ENCODE results near the gene AFF4.

AFF4 gene

DNA sequence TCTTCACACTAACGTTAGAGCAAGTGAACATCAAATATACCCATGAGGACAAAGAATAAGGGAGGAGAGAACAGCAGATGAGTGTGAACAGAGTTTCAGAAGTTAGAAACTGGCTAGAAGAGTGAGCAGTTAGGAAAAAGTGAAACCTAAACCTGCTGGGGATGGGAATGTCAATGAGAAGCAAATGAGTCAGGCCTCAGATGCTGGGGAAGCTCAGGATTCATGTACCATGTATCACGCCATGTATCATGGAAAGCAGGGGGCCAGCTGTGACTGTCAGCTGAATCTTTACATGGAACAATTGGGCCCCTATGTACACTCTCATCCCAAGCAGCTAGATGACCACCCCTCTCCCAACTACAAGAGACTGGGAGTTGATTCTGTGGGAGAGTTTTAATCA, 113.4 kb downstream of the AFF4 start:
- DNase-seq: no peak

DNA sequence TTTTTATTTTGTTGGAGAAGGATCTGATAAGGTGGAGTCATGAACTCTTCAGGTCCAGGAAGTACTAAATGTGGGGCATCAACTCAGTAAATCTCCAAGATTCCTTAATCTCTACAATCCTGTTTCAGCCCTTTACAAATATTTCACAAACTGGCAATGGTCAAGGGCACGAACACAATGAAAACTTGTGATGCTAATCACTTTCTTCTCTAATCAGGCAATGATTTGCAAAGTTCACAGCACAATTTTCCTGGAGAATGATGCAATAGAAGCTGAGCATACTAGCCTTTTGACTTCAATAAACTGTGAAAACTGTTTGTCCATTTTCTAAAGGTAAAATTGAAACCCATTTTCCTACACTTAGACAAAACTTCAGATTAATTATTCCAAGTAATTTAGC, 114.1 kb downstream of the AFF4 start:
- no peak for DNase-seq

DNA sequence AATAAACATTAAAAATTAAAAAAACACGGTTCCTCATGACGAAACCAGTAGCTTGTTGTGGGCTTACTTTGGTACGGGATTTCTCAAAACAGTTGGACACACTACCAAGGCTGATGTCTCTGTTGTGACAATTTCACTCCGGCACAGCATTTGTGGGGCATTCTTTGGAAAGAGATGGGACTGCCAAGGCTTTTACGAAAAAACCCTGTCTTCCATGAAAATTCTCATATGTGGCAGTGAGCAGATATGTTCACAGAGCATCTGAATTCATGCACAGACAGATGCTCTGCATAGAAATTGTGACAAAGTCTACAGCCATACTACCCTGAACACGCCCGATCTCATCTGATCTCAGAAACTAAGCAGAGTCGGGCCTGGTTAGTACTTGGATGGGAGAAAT, 115.2 kb downstream of the AFF4 start:
- DNase-seq: no peak

DNA sequence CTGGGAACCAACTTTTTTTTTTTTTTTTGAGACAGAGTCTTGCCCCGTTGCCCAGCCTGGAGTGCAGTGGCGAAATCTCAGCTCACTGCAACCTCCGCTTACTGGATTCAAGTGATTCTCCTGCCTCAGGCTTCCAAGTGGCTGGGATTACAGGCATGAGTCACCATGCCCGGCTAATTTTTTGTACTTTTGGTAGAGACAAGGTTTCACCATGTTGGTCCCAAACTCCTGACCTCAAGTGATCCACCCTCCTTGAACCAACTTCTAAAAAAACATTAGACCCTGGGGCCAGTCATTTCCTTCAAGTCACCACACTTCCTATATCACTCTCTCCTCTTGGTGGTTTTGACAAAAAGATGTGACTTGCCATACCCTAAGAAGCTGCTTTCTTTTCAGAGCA, 122.1 kb downstream of the AFF4 start:
- DNase-seq: no peak

DNA sequence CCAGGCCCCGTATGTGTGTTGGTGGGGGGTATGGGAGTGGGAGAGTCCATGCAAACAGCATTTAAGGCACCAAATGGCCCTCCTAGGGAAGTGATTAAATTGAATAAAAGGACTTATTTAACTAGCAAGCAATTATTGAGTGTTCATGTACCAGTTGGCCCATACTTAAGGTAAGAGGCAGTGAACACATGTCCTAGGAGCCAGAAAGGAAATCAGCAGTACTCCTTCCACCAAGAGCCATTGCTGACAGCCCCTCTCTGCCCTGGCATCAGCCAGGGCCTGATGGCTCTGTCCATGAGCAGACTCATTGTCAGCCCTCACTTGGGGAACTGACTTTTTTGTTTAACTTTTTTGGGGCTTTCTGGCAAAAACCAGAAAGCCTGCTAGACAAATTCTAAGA, 122.5 kb downstream of the AFF4 start:
- no peak for DNase-seq

DNA sequence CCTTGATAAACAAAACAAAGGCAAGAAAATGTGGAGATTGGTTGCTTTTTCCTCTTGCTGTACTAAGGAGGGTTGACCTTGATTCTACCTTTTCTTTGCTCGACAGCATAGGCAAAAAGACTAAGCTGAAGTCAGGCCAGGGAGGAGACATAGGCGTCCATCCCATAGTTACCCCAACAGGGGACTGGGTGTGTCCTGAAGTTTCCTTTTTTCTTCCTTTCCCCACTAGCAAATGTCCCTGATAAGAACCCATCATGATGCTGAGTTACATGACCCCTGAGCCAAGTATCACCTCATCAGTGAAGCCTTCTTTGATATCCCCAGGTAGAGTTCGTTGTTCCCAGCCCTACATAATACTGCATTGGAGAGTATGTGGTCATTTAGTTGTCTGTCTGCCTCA, 123.1 kb downstream of the AFF4 start:
- DNase-seq: no peak

DNA sequence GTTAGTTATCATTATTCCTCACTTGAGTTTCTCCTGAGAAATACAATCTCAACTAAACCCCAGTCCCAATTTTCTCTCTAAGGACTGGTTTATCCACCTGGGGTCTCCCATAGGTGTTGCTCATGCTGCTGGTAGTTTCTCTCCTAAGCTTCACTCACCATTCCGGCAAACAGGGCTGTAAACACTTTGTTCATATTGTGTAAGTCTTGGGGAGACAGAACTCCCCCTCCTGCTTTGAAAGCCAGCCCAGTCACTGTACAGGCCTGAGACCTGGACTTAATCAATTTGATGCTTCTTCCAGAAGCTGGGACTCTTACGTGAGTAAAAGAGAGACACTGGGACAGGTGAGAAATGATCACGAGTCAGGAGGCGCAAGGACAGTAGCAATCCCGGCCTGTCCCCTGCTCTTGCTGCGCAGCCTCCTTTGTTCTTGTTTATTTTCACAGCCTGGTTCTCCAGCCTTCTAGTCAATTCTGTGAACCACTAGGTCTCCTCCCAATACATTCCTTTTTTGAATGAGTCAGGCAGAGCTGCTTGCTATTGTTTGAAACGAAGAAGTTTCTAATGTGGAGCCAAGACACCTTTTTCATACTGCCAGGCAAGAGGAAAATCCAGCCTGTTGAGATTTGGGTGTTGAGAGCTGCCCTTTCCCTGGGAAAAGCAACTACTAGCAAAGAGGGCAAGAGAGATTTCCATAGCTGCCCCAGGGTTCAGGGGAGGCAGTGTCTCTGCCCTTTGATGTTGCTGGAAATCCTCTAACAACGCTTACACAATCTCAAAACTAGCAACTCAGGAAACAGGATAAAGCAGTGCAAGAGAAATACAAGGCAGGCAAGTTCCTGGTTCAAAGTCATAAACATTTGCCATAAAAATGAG, 123.8 kb downstream of the AFF4 start:
- no peak for DNase-seq

DNA sequence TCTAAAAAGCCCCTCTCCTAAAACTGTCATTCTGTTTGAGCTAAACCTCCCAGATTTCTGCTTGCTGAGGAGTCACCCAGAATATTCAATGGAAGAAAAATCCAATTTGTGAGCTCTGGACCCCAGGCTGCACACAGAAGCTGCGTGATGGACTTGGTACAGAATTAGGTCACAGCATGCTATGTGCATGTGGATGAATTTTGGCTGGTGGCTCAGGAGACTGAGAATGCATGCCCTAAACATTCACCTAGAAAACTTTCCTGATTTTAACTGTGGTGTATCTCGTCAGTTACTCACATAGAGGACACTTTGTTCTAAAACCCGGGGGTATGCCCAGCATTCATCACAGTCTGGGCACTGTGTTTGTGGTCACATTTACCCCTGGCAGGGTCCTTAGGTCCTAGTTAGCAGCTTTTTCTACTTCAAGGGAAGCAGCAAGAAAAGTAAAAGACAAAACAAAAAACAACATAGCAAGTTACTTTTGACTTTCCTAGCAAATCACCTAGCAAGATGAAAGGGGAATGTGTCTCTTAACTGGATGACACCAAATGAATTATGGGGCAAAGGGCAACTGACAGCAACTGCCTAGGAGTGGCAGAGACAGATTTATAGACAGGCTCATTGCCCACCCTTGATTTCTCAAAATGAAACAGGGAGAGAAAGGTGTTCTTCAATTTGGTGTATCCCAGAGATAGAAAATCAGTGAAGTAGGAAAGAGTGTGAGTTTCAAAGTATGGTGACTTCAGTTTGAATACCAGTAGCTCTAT, 124.7 kb downstream of the AFF4 start:
- no peak for DNase-seq

DNA sequence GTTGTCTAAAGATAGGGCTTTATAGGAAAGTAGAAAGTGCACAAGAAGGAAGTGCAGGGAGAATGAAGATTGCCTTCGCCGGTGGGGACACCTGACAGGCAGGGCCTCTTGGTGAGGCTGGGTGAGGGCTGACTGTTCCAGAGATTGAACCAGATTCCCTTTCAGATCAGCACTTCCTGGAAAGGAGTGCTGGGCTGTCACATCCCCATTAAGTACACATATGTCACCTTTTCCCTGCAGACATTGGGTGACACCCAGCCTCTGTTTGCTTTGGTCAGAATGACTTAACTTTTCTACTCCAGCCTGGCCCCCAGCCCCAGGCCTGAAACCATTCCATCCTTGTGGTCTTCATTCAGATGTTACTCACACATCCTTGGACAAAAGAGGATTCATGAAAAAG, 125.6 kb downstream of the AFF4 start:
- DNase-seq: no peak

DNA sequence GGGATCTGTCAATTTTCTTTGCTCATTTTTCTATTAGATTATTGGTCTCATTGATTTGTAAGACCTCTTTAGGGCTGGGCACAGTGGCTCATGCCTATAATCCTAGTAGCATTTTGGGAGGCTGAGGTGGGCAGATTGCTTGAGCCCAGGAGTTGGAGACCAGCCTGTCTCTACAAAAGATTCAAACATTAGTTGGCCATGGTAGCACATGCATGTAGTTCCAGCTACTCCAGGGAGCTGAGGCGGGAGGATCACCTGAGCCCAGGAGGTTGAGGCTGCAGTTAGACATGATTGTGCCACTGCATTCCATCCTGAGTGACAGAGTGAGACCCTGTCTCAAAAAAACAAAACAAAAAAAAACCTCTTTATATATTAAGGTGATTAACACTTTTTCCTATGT, 126.6 kb downstream of the AFF4 start:
- DNase-seq: no peak

DNA sequence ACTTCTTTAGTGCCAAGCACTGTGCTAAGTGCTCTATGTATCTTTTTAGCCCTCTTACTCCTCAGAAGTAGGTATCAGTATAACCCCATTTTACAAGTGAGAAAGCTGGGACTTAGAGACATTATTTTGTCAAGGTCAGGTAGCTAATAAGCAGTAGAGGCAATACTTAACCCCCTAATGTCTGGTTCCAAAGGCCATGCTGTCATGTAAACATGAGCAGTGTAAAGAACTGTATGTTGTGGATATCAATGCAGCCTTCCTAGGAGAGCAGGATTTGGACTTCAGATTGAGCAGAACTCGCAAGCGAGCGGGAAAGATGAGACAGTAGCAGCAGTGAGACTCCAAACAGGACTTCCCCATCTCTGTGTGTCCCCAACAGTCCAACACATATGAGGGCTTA, 129.4 kb downstream of the AFF4 start:
- DNase-seq: no peak

DNA sequence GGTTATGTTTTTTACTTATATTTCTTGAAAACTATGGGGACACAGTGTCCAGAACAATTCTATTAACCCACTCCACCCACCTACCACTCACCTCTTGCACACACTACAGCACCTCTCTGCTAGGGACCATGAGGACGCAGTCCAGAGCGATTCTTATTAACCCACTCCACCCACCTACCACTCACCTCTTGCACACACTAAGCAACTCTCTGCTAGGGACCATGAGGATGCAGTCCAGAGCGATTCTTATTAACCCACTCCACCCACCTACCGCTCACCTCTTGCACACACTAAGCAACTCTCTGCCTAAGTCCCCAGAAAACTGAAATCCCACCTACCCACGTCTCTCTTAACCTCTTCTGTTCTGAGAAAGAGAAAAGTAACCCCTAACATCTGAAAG, 130.8 kb downstream of the AFF4 start:
- DNase-seq: no peak

DNA sequence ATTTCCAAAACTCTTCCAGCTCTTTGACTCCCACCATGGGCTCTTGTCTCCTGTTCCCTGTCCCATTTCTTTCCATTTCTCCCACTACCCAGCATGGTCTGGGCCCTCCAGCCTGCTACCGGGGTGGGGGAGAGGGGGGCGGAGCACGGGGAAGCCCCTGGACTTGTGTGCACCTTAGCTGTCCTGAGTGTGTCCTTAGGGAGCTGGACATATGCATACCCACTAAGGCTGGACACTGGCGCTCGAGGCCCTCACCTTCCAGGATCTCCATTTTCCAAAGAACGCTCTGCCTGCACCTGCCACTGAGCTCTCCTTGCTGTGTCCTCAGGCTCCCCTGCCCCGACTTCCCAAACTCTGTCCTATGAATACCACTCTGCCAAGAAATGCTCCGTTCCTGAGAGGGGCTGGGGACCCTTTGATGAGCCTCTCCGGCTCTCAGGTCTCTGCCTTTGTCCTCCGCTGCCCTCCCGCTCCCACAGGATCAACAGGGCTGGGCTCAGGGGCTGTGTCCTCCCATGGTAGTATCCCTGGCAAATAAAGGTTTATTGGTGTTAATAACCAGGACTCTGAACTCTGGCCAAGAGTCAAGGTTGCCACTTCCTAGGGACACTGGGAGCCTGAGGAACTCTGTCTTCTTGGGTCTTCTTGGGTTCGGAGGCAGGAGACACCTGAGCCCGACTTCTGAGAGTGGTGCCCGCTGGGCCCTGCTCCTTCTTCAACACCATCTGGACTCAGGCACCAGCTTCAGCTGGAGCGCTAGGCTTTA, 132.2 kb downstream of the AFF4 start:
- DNase-seq: no peak

DNA sequence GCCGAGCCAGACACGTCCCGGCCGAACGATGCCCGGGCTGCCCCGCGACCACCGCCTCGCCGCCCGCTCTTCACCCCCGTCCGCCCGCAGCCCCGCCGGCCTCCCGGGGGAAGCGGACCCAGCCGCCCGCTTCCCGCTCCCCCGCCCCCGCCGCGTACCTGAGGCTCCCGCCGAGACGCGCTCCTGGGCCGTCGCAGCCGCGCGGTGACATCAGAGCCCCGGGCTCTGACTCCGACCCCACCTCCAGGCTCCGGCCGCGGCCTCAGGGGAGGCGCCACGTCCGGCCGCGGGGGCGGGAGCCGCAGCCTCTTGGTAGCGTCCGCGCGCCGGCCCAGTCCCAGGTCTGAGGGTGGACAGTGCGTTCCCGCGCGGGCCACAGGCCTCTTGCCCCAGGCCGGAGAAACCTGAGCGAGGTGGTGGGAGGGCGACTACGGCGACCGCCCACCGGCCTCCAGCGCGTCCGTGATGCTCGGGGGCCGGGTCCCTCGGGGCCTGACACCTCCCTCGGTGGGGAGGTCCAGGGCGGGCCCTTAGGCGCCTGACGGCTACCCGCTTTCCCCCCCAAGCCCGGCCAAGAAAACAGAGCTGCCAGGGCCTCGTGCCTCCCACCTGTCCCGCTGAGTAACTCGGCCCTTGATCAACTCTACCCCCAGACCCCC, 132.9 kb downstream of the AFF4 start, which contains the start of gene SHROOM1:
TSS of gene SHROOM1 (minus strand) at position 212 of the 659 bp plus-strand sequence. CDS start 4,507 bp downstream, outside the sequence.
- DNase-seq: no peak

DNA sequence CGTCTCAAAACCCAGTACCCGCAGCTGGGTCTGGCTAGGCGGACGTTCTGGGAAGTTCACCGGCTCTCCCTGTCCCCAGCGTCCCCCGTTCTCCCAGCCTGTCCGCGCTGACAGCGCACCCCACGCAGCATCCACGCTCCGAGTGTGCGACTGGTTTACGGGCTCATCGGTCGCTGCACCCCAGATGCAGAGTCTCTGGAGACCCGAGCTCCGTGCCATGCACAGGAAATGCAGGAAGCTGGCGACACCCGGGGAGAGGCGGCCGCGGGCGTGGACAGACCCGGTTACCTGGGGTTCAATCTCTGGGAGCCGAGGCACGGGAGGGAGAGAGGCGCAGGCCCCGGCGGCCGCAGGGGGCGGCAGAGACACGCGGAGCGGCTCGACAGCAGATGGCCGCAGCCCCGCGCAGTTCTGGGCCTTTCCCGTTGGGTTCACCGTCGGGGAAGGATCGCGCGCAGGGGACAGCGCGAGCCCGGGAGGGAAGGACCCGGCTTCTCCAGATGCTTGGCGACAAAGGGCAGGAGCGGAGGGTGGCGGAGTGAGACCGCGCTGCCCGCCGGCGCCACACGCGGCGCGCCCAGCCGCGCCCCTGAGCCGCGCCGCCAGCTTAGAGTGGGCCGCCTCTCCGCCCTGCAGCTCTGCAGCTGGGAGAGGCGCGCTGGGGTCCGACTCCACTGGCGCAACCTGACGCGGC, 133.5 kb downstream of the AFF4 start:
- DNase-seq: peak; percentile 39

DNA sequence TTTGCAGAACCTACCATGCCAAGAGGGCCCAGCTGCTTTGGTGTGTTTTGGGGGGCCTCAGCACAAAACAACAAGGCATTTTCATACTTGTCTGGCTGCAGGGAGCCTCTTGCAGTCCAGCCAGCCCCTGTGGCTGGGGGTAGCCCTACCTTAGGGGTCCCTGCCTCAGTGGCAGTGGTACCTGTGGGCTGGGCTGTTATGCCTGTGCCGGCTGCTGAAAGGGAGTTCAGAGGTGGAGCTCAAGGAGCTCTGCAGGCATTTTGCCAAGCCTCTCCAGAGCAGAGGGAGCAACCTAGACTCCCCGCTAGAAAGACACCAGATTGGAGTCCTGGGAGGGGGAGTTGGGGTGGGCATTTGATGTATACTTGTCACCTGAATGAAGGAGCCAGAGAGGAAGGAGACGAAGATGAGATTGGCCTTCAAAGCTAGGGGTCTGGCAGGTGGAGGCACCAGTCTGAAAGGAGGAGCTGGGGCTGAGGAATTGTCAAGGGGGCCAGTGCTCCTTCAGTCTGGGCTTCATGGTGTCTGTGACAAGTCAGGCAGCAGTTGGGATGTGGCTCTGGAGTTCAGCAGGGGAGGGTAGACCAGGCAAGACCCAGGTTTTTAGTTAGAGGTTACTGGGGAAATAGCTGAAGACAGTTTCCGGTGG, 134.5 kb downstream of the AFF4 start:
- DNase-seq: no peak

DNA sequence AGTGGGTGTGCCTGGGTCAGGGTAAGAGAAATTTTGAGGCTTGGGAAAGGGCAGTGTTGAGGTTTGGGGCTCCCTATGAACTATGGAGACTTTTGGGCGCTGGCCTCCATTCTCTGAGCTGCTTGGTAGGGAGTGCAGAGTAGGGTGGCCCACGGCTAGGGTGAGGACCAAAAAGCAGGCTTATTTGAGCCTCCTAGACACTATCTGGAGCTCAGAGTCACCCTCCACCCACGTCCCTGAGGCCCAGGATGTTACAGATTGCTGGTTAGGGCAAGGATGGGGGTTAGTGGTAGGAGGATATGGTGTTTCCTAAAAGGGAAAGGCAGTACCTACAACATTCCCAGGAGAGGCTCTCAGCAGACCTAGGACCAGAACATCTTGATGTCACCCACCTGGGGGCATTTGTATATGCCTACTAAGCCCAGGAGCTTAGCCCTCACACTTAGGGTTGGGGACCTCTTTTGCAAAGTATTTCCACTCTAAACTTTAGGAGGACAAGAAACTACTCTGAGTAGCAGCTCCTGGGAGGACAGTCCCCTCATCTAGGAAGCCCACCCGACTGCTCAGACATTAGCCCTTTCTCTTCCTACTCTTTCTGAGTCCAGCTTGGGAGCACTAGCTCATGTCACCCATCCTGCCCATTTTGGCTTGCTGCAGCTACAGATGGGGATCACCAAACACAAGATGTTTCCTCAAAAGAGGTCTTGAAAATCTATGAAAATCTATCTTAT, 135.3 kb downstream of the AFF4 start:
- no peak for DNase-seq

DNA sequence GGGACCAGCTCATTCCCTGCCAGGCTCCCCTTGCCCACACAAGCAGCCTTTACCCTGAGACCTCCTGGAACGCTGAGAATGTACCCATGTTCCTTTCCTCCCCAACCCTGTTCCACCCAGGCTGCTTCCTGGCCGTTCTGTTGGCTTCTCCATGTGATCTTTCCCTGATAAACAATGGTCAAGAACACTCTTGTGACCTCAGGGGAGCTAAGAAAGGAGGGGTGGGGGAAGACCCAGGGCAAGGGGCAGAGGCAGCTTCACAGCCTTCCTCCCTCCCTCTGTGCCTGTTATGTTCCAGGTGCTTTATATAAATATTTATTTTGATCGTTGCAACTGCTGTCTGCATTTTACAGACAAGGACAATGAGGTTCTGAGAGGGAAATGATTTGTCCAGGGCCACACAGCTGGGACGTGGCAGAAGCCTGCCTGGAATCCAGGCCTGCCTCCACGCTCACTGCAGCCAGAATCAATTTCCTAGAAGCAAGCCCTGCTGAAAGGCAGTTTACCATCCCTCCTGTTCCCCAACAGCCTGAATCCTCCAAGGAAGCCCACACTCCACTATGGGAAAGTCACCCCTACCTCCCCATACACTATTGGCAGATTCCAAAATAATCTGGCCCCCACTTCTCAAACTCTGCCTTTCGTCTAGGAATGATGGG, 136.9 kb downstream of the AFF4 start:
- no peak for DNase-seq

DNA sequence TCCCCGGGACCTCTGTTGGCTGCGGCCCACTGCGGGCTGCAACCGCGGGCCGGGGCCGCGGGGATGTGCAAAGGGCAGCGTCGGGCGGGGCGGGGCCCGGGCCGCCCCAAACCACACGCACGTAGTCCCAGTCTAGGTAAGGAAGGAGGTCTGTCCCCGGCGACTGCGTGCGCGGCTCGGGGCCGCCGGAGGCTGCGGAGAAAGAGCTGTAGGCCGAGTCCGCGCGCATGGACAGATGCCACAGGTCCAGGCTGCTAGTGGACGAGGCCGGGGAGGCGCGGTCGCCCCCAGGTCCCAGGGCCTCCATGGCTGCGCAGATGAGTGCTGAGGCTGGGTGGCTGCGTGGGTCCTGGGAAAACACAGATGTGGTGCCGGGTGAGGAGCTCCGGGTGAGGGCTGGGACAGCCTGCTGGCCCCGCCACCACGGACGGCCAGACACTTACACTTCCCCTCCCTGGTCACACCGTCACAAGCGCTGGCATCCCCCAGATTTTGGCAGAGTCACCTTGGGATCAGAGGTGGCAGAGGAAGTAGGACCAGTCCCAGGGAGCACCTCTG, 137.5 kb downstream of the AFF4 start:
- DNase-seq: no peak
